NCI-H2081 (cell line): ENCODE data around the gene TRNT1.

Experiments
- DNase-seq, 2 experiments: peaks; one replicate each; lab custom pipeline; 2025; lab: John Stamatoyannopoulos, UW

Gene TRNT1

GRCh38 chr3:3178498-3179328 lies 52.0 kb downstream of the TRNT1 start:
- no peak for DNase-seq

- peak; percentile 46 to 54 for DNase-seq
These were observed 52.8 kb downstream of the TRNT1 start, which contains the start of gene CRBN for GRCh38 chr3:3179407-3180094. TSS of gene CRBN (minus strand) at chr3:3179691. CDS start at chr3:3179687, 4 bp downstream.

GRCh38 chr3:3180456-3180855 lies 53.7 kb downstream of the TRNT1 start:
- DNase-seq: no peak

- DNase-seq: no peak
These were observed 58.1 kb downstream of the TRNT1 start for GRCh38 chr3:3184876-3185275.

GRCh38 chr3:3189102-3189727 lies 62.5 kb downstream of the TRNT1 start:
- no peak for DNase-seq

- DNase-seq: no peak
These were observed 63.2 kb downstream of the TRNT1 start for GRCh38 chr3:3189961-3190360.

GRCh38 chr3:3191675-3192285 lies 65.0 kb downstream of the TRNT1 start:
- no peak for DNase-seq

- no peak for DNase-seq
These were observed 65.5 kb downstream of the TRNT1 start for GRCh38 chr3:3192286-3192675.

GRCh38 chr3:3194861-3195260 lies 68.1 kb downstream of the TRNT1 start:
- DNase-seq: no peak

GRCh38 chr3:3196148-3196861 lies 69.6 kb downstream of the TRNT1 start:
- DNase-seq: peak in 1 of 2 experiments; percentile 3
